GM18951 (cell line): Measurements from ENCODE around the gene CTIF.

Experiments
- POLR2A ChIP-seq: IDR thresholded peaks from 4 replicates; pipeline ENCODE4 v1.6.1; 2011; ENCODE audit warnings: mild to moderate bottlenecking; ENCODE audit not compliant: insufficient read length, insufficient read depth; ENCODE audit errors: extremely low read depth
- in situ Hi-C: fragments of 300-500 bp; cut with MboI; formaldehyde crosslinking; loops from one replicate; pipeline ENCODE4 v1.12.0; 2022; ENCODE audit warnings: low sequenced_read_pairs, mixed read lengths, inconsistent platforms; ENCODE audit not compliant: unreplicated experiment

CTIF gene

GRCh38 chr18:48775372-48776155 is 236.7 kb downstream of the CTIF start:
- TF ChIP-seq POLR2A: no peak
- in situ Hi-C loops: no loop called here

- TF ChIP-seq POLR2A: no peak
- in situ Hi-C loops: no loop called here
Measured at GRCh38 chr18:48776156-48776555, 237.3 kb downstream of the CTIF start.

GRCh38 chr18:48776641-48777025 is 237.8 kb downstream of the CTIF start:
- in situ Hi-C loops: no loop called here
- no peak for TF ChIP-seq POLR2A

- in situ Hi-C loops: no loop called here
Measured at GRCh38 chr18:48777026-48777743, 238.4 kb downstream of the CTIF start.

GRCh38 chr18:48777744-48778116 is 238.9 kb downstream of the CTIF start:
- in situ Hi-C loops: no loop called here
- TF ChIP-seq POLR2A: no peak

More at GRCh38 chr18:48777026-48777743, 238.4 kb downstream of the CTIF start:
- TF ChIP-seq POLR2A: no peak

- no peak for TF ChIP-seq POLR2A
- in situ Hi-C loops: no loop called here
Measured at GRCh38 chr18:48778344-48779011, 239.6 kb downstream of the CTIF start.

GRCh38 chr18:48779462-48779861 is 240.6 kb downstream of the CTIF start:
- in situ Hi-C loops: no loop called here

GRCh38 chr18:48780201-48780912 is 241.5 kb downstream of the CTIF start:
- no peak for TF ChIP-seq POLR2A
- in situ Hi-C loops: no loop called here

More at GRCh38 chr18:48779462-48779861, 240.6 kb downstream of the CTIF start:
- TF ChIP-seq POLR2A: no peak

GRCh38 chr18:48780913-48781162 is 242.0 kb downstream of the CTIF start:
- in situ Hi-C loops: no loop called here
- no peak for TF ChIP-seq POLR2A

- in situ Hi-C loops: no loop called here
- TF ChIP-seq POLR2A: no peak
Measured at GRCh38 chr18:48781163-48781987, 242.5 kb downstream of the CTIF start.

GRCh38 chr18:48781988-48782363 is 243.1 kb downstream of the CTIF start:
- TF ChIP-seq POLR2A: no peak
- in situ Hi-C loops: no loop called here

- in situ Hi-C loops: no loop called here
Measured at GRCh38 chr18:48782381-48782861, 243.6 kb downstream of the CTIF start.

More at GRCh38 chr18:48782381-48782861, 243.6 kb downstream of the CTIF start:
- no peak for TF ChIP-seq POLR2A
